DND-41 (cell line): ENCODE measurements around the gene APLN.

Experiments
- ATAC-seq: fragments of 200-7000 bp; cut with Tn5 transposase; 3 replicates; pipeline ENCODE4 v1.9.1; 2021; ENCODE audit warnings: low read depth; ENCODE audit not compliant: insufficient read depth
- DNase-seq: peaks from one replicate; pipeline ENCODE4 v3.0.0-alpha.2; 2020
- H2AFZ ChIP-seq: 2 replicates; pipeline ENCODE4 v1.6.0; 2012; ENCODE audit warnings: low read depth, low read length
- H3K27ac ChIP-seq: 2 replicates; pipeline ENCODE4 v1.5.1; 2012; ENCODE audit warnings: low read length, inconsistent platforms
- H3K27me3 ChIP-seq: fragments of 200-600 bp; sonication (generic); 2 replicates; pipeline ENCODE4 v1.6.0; 2012; ENCODE audit warnings: low read length, mild to moderate bottlenecking, inconsistent platforms; ENCODE audit not compliant: insufficient read depth, poor library complexity
- H3K36me3 ChIP-seq: 2 replicates; pipeline ENCODE4 v1.5.1; 2012; ENCODE audit warnings: low read length, inconsistent platforms; ENCODE audit not compliant: insufficient read depth
- H3K4me1 ChIP-seq: 2 replicates; pipeline ENCODE4 v1.5.1; 2012; ENCODE audit warnings: mild to moderate bottlenecking, low read length; ENCODE audit not compliant: insufficient read depth
- H3K4me2 ChIP-seq: 2 replicates; pipeline ENCODE4 v1.6.0; 2012; ENCODE audit warnings: mild to moderate bottlenecking, moderate library complexity, low read length, inconsistent platforms; ENCODE audit not compliant: insufficient read depth
- H3K4me3 ChIP-seq, 2 experiments: fragments of 200-600 bp in 1 of 2; shearing (Covaris generic) in 1 of 2; 2 replicates each; pipeline ENCODE4 v1.5.1; 2012 to 2016; ENCODE audit warnings: inconsistent platforms in 2 of 2, low read length in 2 of 2, mild to moderate bottlenecking in 2 of 2, low read depth in 1 of 2, moderate library complexity in 1 of 2
- H3K79me2 ChIP-seq: 2 replicates; pipeline ENCODE4 v1.6.0; 2012; ENCODE audit warnings: low read length, inconsistent platforms; ENCODE audit not compliant: insufficient read depth
- H3K9ac ChIP-seq: 2 replicates; pipeline ENCODE4 v1.6.0; 2012; ENCODE audit warnings: low read depth, mild to moderate bottlenecking, inconsistent platforms, low read length, moderate library complexity
- H3K9me3 ChIP-seq: 2 replicates; pipeline ENCODE4 v1.5.1; 2012; ENCODE audit warnings: low read length, moderate library complexity, mild to moderate bottlenecking, inconsistent platforms; ENCODE audit not compliant: insufficient read depth, severe bottlenecking
- H4K20me1 ChIP-seq: 2 replicates; pipeline ENCODE4 v1.6.0; 2012; ENCODE audit warnings: low read length; ENCODE audit not compliant: insufficient read depth
- EZH2 ChIP-seq: IDR thresholded peaks from 3 replicates; pipeline ENCODE4 v1.6.1; 2012; ENCODE audit warnings: borderline replicate concordance, low read depth, mild to moderate bottlenecking, moderate library complexity, low read length, inconsistent platforms; ENCODE audit not compliant: severe bottlenecking
- TF ChIP-seq, protein P1 (sequence below): IDR thresholded peaks from 2 replicates; pipeline ENCODE4 v1.5.1; 2012; ENCODE audit warnings: borderline replicate concordance, low read length, moderate library complexity, mild to moderate bottlenecking; ENCODE audit not compliant: poor library complexity, severe bottlenecking; ENCODE audit errors: extremely low read depth

Gene APLN

DNA sequence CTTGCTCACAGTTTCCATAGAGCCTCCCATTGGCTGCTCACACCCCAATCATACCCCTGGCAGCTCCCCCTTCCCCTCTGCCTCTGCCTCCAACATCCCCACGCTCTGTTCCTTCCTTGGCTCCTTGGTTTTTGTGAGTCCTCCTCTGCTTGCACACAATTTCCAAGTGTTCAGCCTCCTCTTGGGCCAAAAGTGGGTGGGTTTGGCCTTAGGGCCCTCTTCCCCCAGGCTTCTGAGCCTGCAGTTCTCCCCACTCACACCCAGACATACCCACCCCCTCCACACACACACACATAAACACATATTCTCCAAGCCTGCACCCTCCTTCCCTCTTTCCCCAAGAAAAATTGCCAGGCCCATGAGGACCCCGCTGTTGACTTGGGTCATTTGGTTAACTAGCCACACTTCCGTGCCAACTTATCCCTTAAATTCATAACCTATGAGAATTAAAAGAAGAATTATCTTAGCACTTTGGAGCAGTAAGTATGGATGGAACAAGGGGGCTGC lies 4.5 kb downstream of the APLN start:
- H3K27me3 ChIP-seq = no peaks in the 10 kb centered on the region
- peaks cover 13% of the 10 kb centered on the region for H3K79me2 ChIP-seq
- H4K20me1 ChIP-seq = no peaks in the 10 kb centered on the region
- H3K9me3 ChIP-seq = no peaks in the 10 kb centered on the region
- ATAC-seq (no peak), DNase-seq (no peak)
- H3K36me3 ChIP-seq = no peaks in the 10 kb centered on the region; the same call in 1 of the 2 replicates
- H3K9ac ChIP-seq = no peak overlapping the region
- TF ChIP-seq, protein P1, sequence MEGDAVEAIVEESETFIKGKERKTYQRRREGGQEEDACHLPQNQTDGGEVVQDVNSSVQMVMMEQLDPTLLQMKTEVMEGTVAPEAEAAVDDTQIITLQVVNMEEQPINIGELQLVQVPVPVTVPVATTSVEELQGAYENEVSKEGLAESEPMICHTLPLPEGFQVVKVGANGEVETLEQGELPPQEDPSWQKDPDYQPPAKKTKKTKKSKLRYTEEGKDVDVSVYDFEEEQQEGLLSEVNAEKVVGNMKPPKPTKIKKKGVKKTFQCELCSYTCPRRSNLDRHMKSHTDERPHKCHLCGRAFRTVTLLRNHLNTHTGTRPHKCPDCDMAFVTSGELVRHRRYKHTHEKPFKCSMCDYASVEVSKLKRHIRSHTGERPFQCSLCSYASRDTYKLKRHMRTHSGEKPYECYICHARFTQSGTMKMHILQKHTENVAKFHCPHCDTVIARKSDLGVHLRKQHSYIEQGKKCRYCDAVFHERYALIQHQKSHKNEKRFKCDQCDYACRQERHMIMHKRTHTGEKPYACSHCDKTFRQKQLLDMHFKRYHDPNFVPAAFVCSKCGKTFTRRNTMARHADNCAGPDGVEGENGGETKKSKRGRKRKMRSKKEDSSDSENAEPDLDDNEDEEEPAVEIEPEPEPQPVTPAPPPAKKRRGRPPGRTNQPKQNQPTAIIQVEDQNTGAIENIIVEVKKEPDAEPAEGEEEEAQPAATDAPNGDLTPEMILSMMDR = no peak
- no peak for TF ChIP-seq EZH2
- no peak overlapping the region for H2AFZ ChIP-seq
- H3K27ac ChIP-seq = 0 out of 2 replicates have a peak overlapping the region, but pooled peaks have one; percentile 16
- H3K4me3 ChIP-seq = no peak overlapping the region
- no peak overlapping the region for H3K4me2 ChIP-seq
- H3K4me1 ChIP-seq = peaks cover 45% of the 10 kb centered on the region

DNA sequence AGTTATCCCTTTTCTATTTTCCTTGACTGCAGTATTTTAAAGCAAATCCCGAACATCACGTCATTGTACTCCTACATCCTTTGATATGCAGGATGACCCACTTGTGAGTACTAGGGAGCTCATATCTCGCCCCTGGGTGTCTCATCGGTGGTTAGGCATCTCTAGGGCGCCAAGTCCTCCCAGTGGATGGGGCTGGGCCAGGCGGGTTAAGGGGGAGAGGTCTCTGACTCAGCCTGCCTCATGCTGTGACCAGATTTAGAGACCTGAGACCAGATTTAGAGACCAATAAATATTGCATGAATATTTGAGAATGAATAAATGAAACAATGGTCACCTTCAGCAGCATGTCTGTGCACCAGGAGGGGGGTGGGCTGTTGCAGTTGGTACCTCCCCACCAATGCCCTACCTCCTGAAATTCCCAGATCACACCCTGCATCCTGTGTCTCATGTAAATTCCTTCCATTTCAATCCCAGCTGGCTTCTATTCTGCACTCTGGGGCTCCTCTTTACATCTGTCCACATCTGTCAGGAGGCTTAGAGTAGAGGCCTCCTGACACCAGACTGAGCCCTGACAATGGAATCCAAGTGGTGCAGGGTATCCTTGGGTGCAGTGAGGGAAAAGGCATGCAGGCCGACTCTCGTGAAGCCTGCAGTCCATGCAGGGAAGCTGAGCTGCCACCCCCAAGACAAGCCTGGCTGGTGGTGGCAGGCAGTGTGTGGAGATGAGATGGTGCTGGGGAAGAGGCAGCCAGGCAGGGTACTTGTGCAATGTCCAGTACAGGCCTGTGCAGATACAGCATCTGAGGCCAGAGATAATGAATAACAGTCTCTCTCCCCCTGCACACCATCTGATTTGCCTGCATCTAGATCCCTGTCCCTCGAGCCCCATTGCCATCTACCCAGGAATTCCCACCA lies 5.2 kb downstream of the APLN start:
- no peak overlapping the region for H3K27ac ChIP-seq
- no peak for ATAC-seq

DNA sequence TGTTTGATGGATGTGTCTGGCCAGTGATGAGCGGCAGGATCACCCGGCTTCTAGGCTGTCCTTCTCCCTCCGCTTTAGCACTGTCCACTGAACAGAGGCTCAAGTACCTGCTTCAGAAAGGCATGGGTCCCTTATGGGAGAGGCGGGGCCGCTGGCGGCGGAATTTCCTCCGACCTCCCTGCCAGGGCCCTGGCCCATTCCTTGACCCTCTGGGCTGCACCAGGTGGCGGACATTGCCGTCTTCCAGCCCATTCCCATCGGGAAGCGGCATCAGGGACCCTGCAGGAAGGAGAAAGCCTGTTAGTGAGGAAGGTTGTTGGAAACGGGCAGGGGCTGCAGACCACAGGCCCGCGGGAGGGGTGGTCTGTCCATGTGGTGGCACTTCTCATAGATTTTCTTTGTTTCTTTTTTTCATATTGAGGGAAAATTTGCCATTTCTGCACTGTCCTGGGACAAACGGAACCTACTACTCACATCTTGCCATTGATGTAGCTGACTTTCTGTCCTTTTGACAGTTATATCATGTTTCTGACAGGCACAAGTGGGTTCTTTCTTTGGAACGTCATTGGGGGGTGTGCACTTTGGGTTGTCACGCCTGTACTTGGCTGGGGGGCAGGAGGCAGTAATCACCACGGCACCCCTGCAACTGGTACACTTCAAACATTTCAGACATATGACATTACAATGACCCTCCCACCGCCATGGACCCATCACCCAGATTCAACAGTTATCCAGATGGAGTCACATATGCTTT lies 6.1 kb downstream of the APLN start:
- no peaks in the 10 kb centered on the region; the same call in 1 of the 2 replicates for H3K36me3 ChIP-seq
- H3K4me2 ChIP-seq = no peak overlapping the region
- H3K27ac ChIP-seq = no peak overlapping the region
- no peaks in the 10 kb centered on the region for H3K27me3 ChIP-seq
- no peak overlapping the region for H2AFZ ChIP-seq
- ATAC-seq (no peak), DNase-seq (no peak)
- peaks cover 3% of the 10 kb centered on the region; the same call in 1 of the 2 replicates for H3K79me2 ChIP-seq
- H3K9me3 ChIP-seq = no peaks in the 10 kb centered on the region
- H3K4me1 ChIP-seq = peaks cover 32% of the 10 kb centered on the region
- no peak for TF ChIP-seq EZH2
- TF ChIP-seq, protein P1 = no peak
- H3K9ac ChIP-seq = no peak overlapping the region
- H3K4me3 ChIP-seq = no peak overlapping the region
- H4K20me1 ChIP-seq = no peaks in the 10 kb centered on the region

More for the DNA sequence above, 5.2 kb downstream of the APLN start:
- H4K20me1 ChIP-seq = no peaks in the 10 kb centered on the region
- no peaks in the 10 kb centered on the region for H3K27me3 ChIP-seq
- TF ChIP-seq, protein P1 = no peak
- TF ChIP-seq EZH2 = no peak
- H2AFZ ChIP-seq = no peak overlapping the region
- no peak overlapping the region for H3K4me2 ChIP-seq
- no peak overlapping the region for H3K9ac ChIP-seq
- H3K4me3 ChIP-seq = no peak overlapping the region
- DNase-seq = no peak
- no peaks in the 10 kb centered on the region; the same call in 1 of the 2 replicates for H3K36me3 ChIP-seq
- H3K4me1 ChIP-seq = peaks cover 39% of the 10 kb centered on the region
- no peaks in the 10 kb centered on the region for H3K9me3 ChIP-seq
- H3K79me2 ChIP-seq = peaks cover 10% of the 10 kb centered on the region
